K562 (cell line): Measurements from ENCODE around the gene MBNL1. TPM values are rescaled to one million over a fixed set of nuclear protein-coding genes. Genes with fewer than 3 reads are reported as not detected.

ENCODE experiments used
- ATAC-seq: fragments of 200-7000 bp; cut with Tn5 transposase; 3 replicates; pipeline ENCODE4 v1.9.1; 2020; ENCODE audit warnings: moderate library complexity
- BruUV-seq: library from RNA; stranded (reverse); fragments of 400-500 nt; replicated peaks from 2 replicates; lab custom pipeline; 2021; lab: Mats Ljungman, UMichigan
- CTCF ChIA-PET: fragments of 300-600 bp; formaldehyde crosslinking; extraction: SDS; loops from one replicate; lab custom pipeline; 2021; ENCODE audit warnings: low intra/inter-chr PET ratio; lab: Yijun Ruan, JAX
- POLR2A ChIA-PET: fragments of 300-600, 350-650 bp; sonication (Branson Sonifier 250); formaldehyde crosslinking; extraction: SDS; loops from one replicate; lab custom pipeline; 2021; ENCODE audit warnings: antibody characterized with exemption, inconsistent platforms; lab: Yijun Ruan, JAX
- DNase-seq, 4 experiments: peaks; one replicate each; pipeline versions ENCODE4 v3.0.0 to v3.0.0-alpha.2; 2011 to 2018; ENCODE audit warnings: low spot score in 3 of 4, mixed read lengths in 3 of 4; ENCODE audit errors: extremely low read depth in 1 of 4
- FAIRE-seq: peaks from 2 replicates; lab custom pipeline; 2011; peaks lifted over from hg19 to GRCh38; lab: Jason Lieb, UNC
- H2AFZ ChIP-seq: 2 replicates; pipeline ENCODE4 v1.6.0; 2011; ENCODE audit warnings: low read depth, low read length, control low read depth, inconsistent platforms
- H3K27ac ChIP-seq: fragments of 200-600 bp; 3 replicates; pipeline ENCODE4 v1.8.0; 2011; ENCODE audit warnings: low read depth, mild to moderate bottlenecking, control low read depth, inconsistent platforms, low read length, moderate library complexity, mixed read lengths; ENCODE audit errors: extremely low read depth
- H3K27me3 ChIP-seq, 2 experiments: fragments of 300-600 bp in 1 of 2; 2 replicates in 1 of 2; 3 replicates in 1 of 2; pipeline versions ENCODE4 v1.6.0 to v1.8.0; 2011; ENCODE audit warnings: inconsistent platforms in 2 of 2, low read length in 2 of 2, mild to moderate bottlenecking in 1 of 2, mixed read lengths in 1 of 2, moderate library complexity in 1 of 2; ENCODE audit not compliant: control insufficient read depth in 2 of 2, insufficient read depth in 2 of 2
- H3K36me3 ChIP-seq: fragments of 300-600 bp; 3 replicates; pipeline ENCODE4 v1.8.0; 2011; ENCODE audit warnings: mild to moderate bottlenecking, low read length, inconsistent platforms; ENCODE audit not compliant: control insufficient read depth, insufficient read depth
- H3K4me1 ChIP-seq, 2 experiments: fragments of 200-600 bp in 1 of 2; replicated peaks in 1 of 2; 2 replicates in 1 of 2; 3 replicates in 1 of 2; pipeline versions ENCODE4 v1.5.1 to v1.8.0; 2011; ENCODE audit warnings: inconsistent platforms in 2 of 2, low read length in 2 of 2, mild to moderate bottlenecking in 1 of 2, mixed read lengths in 1 of 2, moderate library complexity in 1 of 2; ENCODE audit not compliant: control insufficient read depth in 2 of 2, insufficient read depth in 2 of 2
- H3K4me2 ChIP-seq: 2 replicates; pipeline ENCODE4 v1.6.1; 2011; ENCODE audit warnings: low read length, control low read depth, inconsistent platforms, mixed read lengths; ENCODE audit not compliant: insufficient read depth
- H3K4me3 ChIP-seq: fragments of 200-600 bp; sonication (generic), shearing (Covaris generic); 2 replicates; pipeline ENCODE4 v1.5.1; 2016; ENCODE audit warnings: control low read depth, inconsistent platforms
- H3K79me2 ChIP-seq: fragments of 200-600 bp; 3 replicates; pipeline ENCODE4 v1.8.0; 2011; ENCODE audit warnings: low read length, inconsistent platforms; ENCODE audit not compliant: control insufficient read depth, insufficient read depth
- H3K9ac ChIP-seq, 2 experiments: 2 replicates each; pipeline versions ENCODE4 v1.6.0 to v1.6.1; 2011; ENCODE audit warnings: low read depth in 2 of 2, low read length in 2 of 2, control low read depth in 1 of 2, inconsistent platforms in 1 of 2, mild to moderate bottlenecking in 1 of 2, mixed read lengths in 1 of 2; ENCODE audit not compliant: insufficient read depth in 1 of 2
- H3K9me1 ChIP-seq: one replicate; pipeline ENCODE4 v1.6.0; 2011; ENCODE audit warnings: inconsistent platforms, mild to moderate bottlenecking, low read length, moderate library complexity; ENCODE audit not compliant: control insufficient read depth, insufficient read depth
- H3K9me3 ChIP-seq: replicated peaks from 2 replicates; pipeline ENCODE4 v1.5.1; 2011; ENCODE audit warnings: low read depth, low read length, inconsistent platforms; ENCODE audit not compliant: control insufficient read depth, insufficient read depth
- H4K20me1 ChIP-seq: replicated peaks from 2 replicates; pipeline ENCODE4 v1.6.1; 2011; ENCODE audit warnings: low read length, inconsistent platforms, mixed read lengths; ENCODE audit not compliant: control insufficient read depth, insufficient read depth
- CAMTA2 ChIP-seq: fragments of 250-450 bp; sonication (Bioruptor Pico); conservative IDR thresholded peaks from 2 replicates; pipeline ENCODE4 v1.5.1; 2022
- MXI1 ChIP-seq: IDR thresholded peaks from 2 replicates; pipeline ENCODE4 v1.6.1; 2011; ENCODE audit warnings: low read depth, mild to moderate bottlenecking, improper control_type of control experiment, low read length
- PCBP1 ChIP-seq: fragments of 200-400 bp; formaldehyde crosslinking; IDR thresholded peaks from 2 replicates; pipeline ENCODE4 v1.6.1; 2018; ENCODE audit warnings: mild to moderate bottlenecking, low read depth, low read length; ENCODE audit not compliant: poor library complexity, severe bottlenecking
- PHF21A ChIP-seq: fragments of 450-650 bp; IDR thresholded peaks from 2 replicates; pipeline ENCODE4 v1.6.1; 2017; ENCODE audit warnings: low read depth, borderline replicate concordance
- RFX7 ChIP-seq: fragments of 250-450 bp; sonication (Bioruptor Pico); IDR thresholded peaks from 2 replicates; pipeline ENCODE4 v1.5.1; 2021; ENCODE audit warnings: mild to moderate bottlenecking
- SIX5 ChIP-seq, 2 experiments: IDR thresholded peaks; 2 replicates each; pipeline ENCODE4 v1.6.1; 2011; ENCODE audit warnings: low read length in 2 of 2, borderline replicate concordance in 1 of 2, low read depth in 1 of 2, mild to moderate bottlenecking in 1 of 2, moderate library complexity in 1 of 2; ENCODE audit not compliant: insufficient read depth in 1 of 2
- SMC3 ChIP-seq: conservative IDR thresholded peaks from 2 replicates; pipeline ENCODE4 v1.6.1; 2011; ENCODE audit warnings: low read depth, low read length, improper control_type of control experiment; ENCODE audit not compliant: insufficient read depth
- ZNF143 ChIP-seq: sonication (generic); formaldehyde crosslinking; IDR thresholded peaks from 2 replicates; pipeline ENCODE4 v1.9.0; 2022; ENCODE audit warnings: mild to moderate bottlenecking, missing genetic modification reagents
- ZNF347 ChIP-seq: fragments of 450-650 bp; formaldehyde crosslinking; IDR thresholded peaks from 2 replicates; pipeline ENCODE4 v1.4.0; 2020; ENCODE audit warnings: low read depth, mild to moderate bottlenecking, moderate library complexity
- ZNF431 ChIP-seq: sonication (generic); formaldehyde crosslinking; IDR thresholded peaks from 2 replicates; pipeline ENCODE4 v1.8.0; 2022; ENCODE audit warnings: mild to moderate bottlenecking, missing genetic modification reagents
- ZNF644 ChIP-seq: fragments of 200-800 bp; sonication (Bioruptor generic); IDR thresholded peaks from 2 replicates; pipeline ENCODE4 v1.6.1; 2016; ENCODE audit warnings: low read depth, missing genetic modification characterization, missing compliant biosample characterization
- ZNF707 ChIP-seq: fragments of 250-450 bp; sonication (Bioruptor Pico); conservative IDR thresholded peaks from 2 replicates; pipeline ENCODE4 v1.8.0; 2022; ENCODE audit warnings: inconsistent platforms, mild to moderate bottlenecking, moderate library complexity
- WGBS: fragments of 100-300 bp; shearing (Covaris generic); methylation state at CpG from one replicate; pipeline ENCODE4 v1.1.6; 2016; ENCODE audit warnings: low coverage, mixed read lengths; ENCODE audit not compliant: insufficient coverage; ENCODE audit errors: missing lambda C conversion rate; 5-methylcytosine and 5-hydroxymethylcytosine counted together
- in situ Hi-C: fragments of 300-500 bp; cut with MboI; formaldehyde crosslinking; loops from 4 replicates; pipeline ENCODE4 v1.15.0; 2018; ENCODE audit warnings: inconsistent platforms, mixed read lengths
- intact Hi-C: fragments of 100-400 bp; cut with micrococcal nuclease; formaldehyde crosslinking; loops from 2 replicates; pipeline ENCODE4 v1.14.2; 2022
- polyA plus RNA-seq, 8 experiments: library from polyadenylated mRNA; depleted of rRNA in 4 of 8; stranded (reverse) in 5 of 8; unstranded in 3 of 8; fragments of >200 nt; fragmentation: Nextera tagmentation in 2 of 8; fragmentation: Illumina TruSeq in 1 of 8; extraction: Ambion mirVana in 2 of 8; extraction: Trizol in 1 of 8; gene quantifications; 2 replicates each; pipeline versions ENCODE4 v1.2.1 to v1.2.3, GENCODE V29; 2011 to 2014; ENCODE audit warnings: inconsistent platforms in 1 of 8, missing spikeins in 1 of 8
- total RNA-seq, 7 experiments: library from RNA; depleted of rRNA in 6 of 7; stranded (reverse); fragments of >200 nt in 6 of 7; fragmentation: Illumina TruSeq in 2 of 7; extraction: Trizol in 2 of 7; gene quantifications; 2 replicates each; pipeline versions ENCODE4 v1.2.1 to v1.2.3, GENCODE V29; 2011 to 2021; ENCODE audit warnings: low replicate concordance in 1 of 7

The MBNL1 gene
- total and polyA plus RNA-seq, 9 of the 15 experiments (the other 6 are each of a cell fraction or from before 2014, with no cell fraction given) = 70.3 to 243 (median 220) TPM

DNA sequence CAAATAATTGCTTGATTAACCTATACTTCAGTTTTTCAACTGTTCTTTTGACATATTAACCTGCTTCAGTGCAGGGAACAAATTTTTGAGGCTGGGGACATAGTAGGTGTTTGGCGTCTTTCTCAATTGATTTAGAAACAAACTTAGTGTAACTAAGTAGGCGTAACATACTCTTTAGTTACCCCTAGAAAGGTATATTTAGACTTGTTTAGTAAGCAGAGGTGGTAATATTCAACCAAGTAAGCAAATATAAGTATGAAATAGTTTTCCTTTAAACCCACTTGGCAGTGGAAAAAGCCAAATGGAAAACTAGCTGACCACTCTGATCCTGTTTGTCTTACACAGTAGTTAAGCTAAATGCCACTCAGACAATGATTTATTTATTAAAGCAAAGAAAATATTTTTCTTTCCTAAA lies 113.2 kb downstream of the MBNL1 start:
- Histone ChIP-seq H4K20me1 (peaks cover 7% of the 10 kb centered on the region; the same call in 1 of the 2 replicates), H3K36me3 (peaks cover 47% of the 10 kb centered on the region), H3K4me3 (no peak overlapping the region), H3K27ac (peak overlapping the region; percentile 35; the same call in 1 of the 3 replicates), H3K27me3 (no peaks in the 10 kb centered on the region), H3K9me1 (peaks cover 4% of the 10 kb centered on the region), H3K9ac (no peak overlapping the region), H3K4me2 (no peak overlapping the region), H3K9me3 (no peaks in the 10 kb centered on the region), H3K4me1 (peaks cover 0 to under 1% of the 10 kb centered on the region in 2 experiments; a peak in 3 of 5 replicates), H2AFZ (no peak overlapping the region), H3K79me2 (peaks cover 100% of the 10 kb centered on the region)
- FAIRE-seq (no peak), ATAC-seq (no peak), DNase-seq (no peak)
- TF ChIP-seq ZNF644 (tag) (no peak), PCBP1 (no peak), RFX7 (CRISPR knock-in tag) (no peak), ZNF431 (no peak), SMC3 (no peak), ZNF347 (CRISPR knock-in tag) (no peak), ZNF707 (CRISPR knock-in tag) (no peak), CAMTA2 (CRISPR knock-in tag) (no peak), ZNF143 (CRISPR knock-in tag) (no peak), MXI1 (no peak), PHF21A (no peak), SIX5 (IDR thresholded peaks at IDR 0.05; ENCODE audit: borderline replicate concordance in 1 of 2, insufficient read depth in 1 of 2, low read depth in 1 of 2, low read length in 2 of 2) (no peak)
- intact Hi-C loops (no loop called here), in situ Hi-C loops (no loop called here)
- CTCF ChIA-PET = no interaction called here
- WGBS = 88% methylated on average over 2 of the region's 2 CpGs
- POLR2A ChIA-PET = interaction anchor here (1.3 kb wide), 1 partner anchor 94 kb away, joined by 3 read pairs; no protein-coding TSS in a partner anchor
- no TSS peak for BruUV-seq
